Measurements from ENCODE around the gene FAM24A. TPM values are rescaled to one million over a fixed set of nuclear protein-coding genes. Genes with fewer than 3 reads are reported as not detected.
A peak's percentile ranks its signal among the peaks of the same experiment; 100 is the strongest.
"Not testable (repeated sequence)": the region's sequence is repeated elsewhere in the genome, so short reads cannot be mapped to it uniquely, and the experiment has no call there.

FAM24A gene, protein sequence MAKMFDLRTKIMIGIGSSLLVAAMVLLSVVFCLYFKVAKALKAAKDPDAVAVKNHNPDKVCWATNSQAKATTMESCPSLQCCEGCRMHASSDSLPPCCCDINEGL
- not detected for total RNA-seq

- DNase-seq = no peak
- H3K4me1 Mint-ChIP-seq = no peaks in the 10 kb centered on the region
- CTCF ChIA-PET = interaction anchor here (1.1 kb wide), 1 partner anchor 567 kb away, joined by 3 read pairs; no protein-coding TSS in a partner anchor
- no peak within 1 kb of the TSS for H3K27ac Mint-ChIP-seq
- H3K36me3 Mint-ChIP-seq (ENCODE audit: low read depth) = no peaks in the 10 kb centered on the region
- POLR2A ChIA-PET = no interaction called here
- no peak for ATAC-seq
- no peaks in the 10 kb centered on the region for H3K9me3 Mint-ChIP-seq (ENCODE audit: low read depth)
- intact Hi-C loops (cut with DNase I, micrococcal nuclease) = no loop called here
- H3K27me3 Mint-ChIP-seq = peaks cover 4% of the 10 kb centered on the region
- no peak within 1 kb of the TSS for H3K4me3 Mint-ChIP-seq
These were observed at the start of gene FAM24A for GRCh38 chr10:122910310-122910709. TSS of gene FAM24A (plus strand) at chr10:122910610. CDS start at chr10:122911635, 1,025 bp downstream.

GRCh38 chr10:122861711-122862161, 48.7 kb upstream of the FAM24A start:
- Mint-ChIP-seq H3K27me3 (no peaks in the 10 kb centered on the region), H3K9me3 (ENCODE audit: low read depth) (no peaks in the 10 kb centered on the region), H3K27ac (no peak overlapping the region), H3K4me1 (peaks cover 7% of the 10 kb centered on the region), H3K4me3 (no peak overlapping the region), H3K36me3 (ENCODE audit: low read depth) (peaks cover 21% of the 10 kb centered on the region)
- ATAC-seq (no peak), DNase-seq (no peak)
- ChIA-PET POLR2A (no interaction called here), CTCF (no interaction called here)
- intact Hi-C loops (cut with DNase I, micrococcal nuclease) = no loop called here

DNA sequence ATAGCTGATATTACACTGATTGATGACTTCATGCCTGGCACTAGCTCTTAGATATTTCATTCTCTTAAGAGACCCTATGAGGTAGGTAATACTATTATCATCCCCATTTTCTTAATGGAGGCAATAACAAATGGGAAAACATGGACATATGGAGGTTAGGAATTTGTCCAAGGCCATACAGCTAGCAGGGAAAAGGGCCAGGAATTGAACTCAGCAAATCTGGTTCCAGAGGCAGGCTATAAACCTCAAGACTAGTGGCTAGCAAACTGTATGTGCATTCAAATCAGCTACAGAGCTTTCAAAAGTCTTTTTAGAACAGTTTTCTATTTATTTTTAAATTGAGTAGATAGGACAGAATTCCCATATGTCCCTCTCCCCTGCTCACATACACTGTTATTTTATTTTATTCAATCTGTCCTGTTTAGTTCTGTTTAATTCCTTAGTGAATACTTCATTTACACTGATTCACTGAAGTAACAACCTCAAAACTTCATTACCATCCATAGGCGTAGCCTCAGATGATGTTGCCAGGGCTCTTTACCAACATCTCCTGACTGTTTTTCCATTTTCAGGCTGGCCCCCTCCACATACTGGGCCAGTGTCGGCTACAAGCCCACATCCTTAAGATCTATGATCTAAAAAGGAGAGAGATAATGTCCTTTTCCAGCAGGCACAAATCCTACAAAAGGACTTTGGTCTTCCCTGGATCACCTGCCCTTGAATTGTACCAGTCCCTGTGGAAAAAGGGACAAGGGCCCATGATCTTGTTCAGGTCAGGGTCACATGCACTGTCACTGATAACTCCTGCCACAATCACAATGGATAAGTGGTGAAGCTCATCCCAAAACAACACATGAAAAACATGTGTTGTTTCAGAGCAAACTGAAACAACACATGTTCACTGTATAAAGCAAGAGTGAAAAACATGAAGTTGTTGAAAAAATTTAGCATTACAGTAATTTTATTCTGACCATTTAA, 46.9 kb upstream of the FAM24A start:
- DNase-seq = no peak

GRCh38 chr10:122864194-122864592, 46.2 kb upstream of the FAM24A start:
- Mint-ChIP-seq H3K27ac (no peak overlapping the region), H3K4me1 (peaks cover 22% of the 10 kb centered on the region), H3K36me3 (ENCODE audit: low read depth) (peaks cover 22% of the 10 kb centered on the region), H3K9me3 (ENCODE audit: low read depth) (peaks cover 6% of the 10 kb centered on the region), H3K27me3 (no peaks in the 10 kb centered on the region), H3K4me3 (no peak overlapping the region)
- DNase-seq (no peak), ATAC-seq (no peak)
- intact Hi-C loops (cut with DNase I, micrococcal nuclease) = no loop called here
- ChIA-PET POLR2A (no interaction called here), CTCF (no interaction called here)

More for the DNA sequence above, 46.9 kb upstream of the FAM24A start:
- Mint-ChIP-seq H3K27me3 (no peaks in the 10 kb centered on the region), H3K27ac (no peak overlapping the region), H3K4me3 (no peak overlapping the region), H3K4me1 (peaks cover 22% of the 10 kb centered on the region), H3K36me3 (ENCODE audit: low read depth) (peaks cover 29% of the 10 kb centered on the region), H3K9me3 (ENCODE audit: low read depth) (peaks cover 4% of the 10 kb centered on the region)
- ChIA-PET CTCF (interaction anchor here (0.6 to 1.3 kb wide), 2 partner anchors 10 to 13 kb away, joined by 3 read pairs; no protein-coding TSS in a partner anchor), POLR2A (no interaction called here)
- intact Hi-C loops (cut with DNase I, micrococcal nuclease) = no loop called here
- no peak for ATAC-seq

GRCh38 chr10:122864901-122865300, 45.5 kb upstream of the FAM24A start:
- ATAC-seq = no peak
- Mint-ChIP-seq H3K27ac (no peak overlapping the region), H3K27me3 (no peaks in the 10 kb centered on the region), H3K4me1 (peaks cover 28% of the 10 kb centered on the region), H3K4me3 (no peak overlapping the region), H3K36me3 (ENCODE audit: low read depth) (peaks cover 17% of the 10 kb centered on the region), H3K9me3 (ENCODE audit: low read depth) (peaks cover 8% of the 10 kb centered on the region)
- intact Hi-C loops (cut with DNase I, micrococcal nuclease) = no loop called here
- ChIA-PET CTCF (interaction anchor here (0.9 kb wide), 1 partner anchor 17 kb away, joined by 3 read pairs; no protein-coding TSS in a partner anchor), POLR2A (no interaction called here)
- no peak for DNase-seq

- H3K27me3 Mint-ChIP-seq; POLR2A ChIA-PET; DNase-seq; H3K9me3 Mint-ChIP-seq (ENCODE audit: low read depth); H3K4me3 Mint-ChIP-seq; intact Hi-C loops (cut with DNase I, micrococcal nuclease): not testable (repeated sequence)
- Mint-ChIP-seq H3K27ac (peak overlapping the region; percentile 66), H3K36me3 (ENCODE audit: low read depth) (peaks cover 28% of the 10 kb centered on the region), H3K4me1 (peaks cover 29% of the 10 kb centered on the region)
- CTCF ChIA-PET = interaction anchor here (0.7 kb wide), 1 partner anchor 40 kb away, joined by 3 read pairs; no protein-coding TSS in a partner anchor
- peak; percentile 65 for ATAC-seq
These were observed 43.5 kb upstream of the FAM24A start for GRCh38 chr10:122866757-122867482.

DNA sequence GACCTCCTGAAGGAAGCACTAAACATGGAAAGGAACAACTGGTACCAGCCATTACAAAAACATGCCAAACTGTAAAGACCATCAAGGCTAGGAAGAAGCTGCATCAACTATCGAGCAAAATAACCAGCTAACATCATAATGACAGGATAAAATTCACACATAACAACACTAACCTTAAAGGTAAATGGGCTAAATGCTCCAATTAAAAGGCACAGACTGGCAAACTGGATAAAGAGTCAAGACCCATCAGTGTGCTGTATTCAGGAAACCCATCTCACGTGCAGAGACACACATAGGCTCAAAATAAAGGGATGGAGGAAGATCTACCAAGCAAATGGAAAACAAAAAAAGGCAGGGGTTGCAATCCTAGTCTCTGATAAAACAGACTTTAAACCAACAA, 41.6 kb upstream of the FAM24A start:
- intact Hi-C loops (cut with DNase I, micrococcal nuclease) = not testable (repeated sequence)
- peaks cover 11% of the 10 kb centered on the region for H3K9me3 Mint-ChIP-seq (ENCODE audit: low read depth)

DNA sequence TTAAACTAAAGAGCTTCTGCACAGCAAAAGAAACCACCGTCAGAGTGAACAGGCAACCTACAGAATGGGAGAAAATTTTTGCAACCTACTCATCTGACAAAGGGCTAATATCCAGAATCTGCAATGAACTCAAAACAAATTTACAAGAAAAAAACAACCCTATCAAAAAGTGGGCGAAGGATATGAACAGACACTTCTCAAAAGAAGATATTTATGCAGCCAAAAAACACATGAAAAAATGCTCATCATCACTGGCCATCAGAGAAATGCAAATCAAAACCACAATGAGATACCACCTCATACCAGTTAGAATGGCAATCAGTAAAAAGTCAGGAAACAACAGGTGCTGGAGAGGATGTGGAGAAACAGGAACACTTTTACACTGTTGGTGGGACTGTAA, 38.5 kb upstream of the FAM24A start:
- intact Hi-C loops (cut with DNase I, micrococcal nuclease); DNase-seq; CTCF ChIA-PET; H3K27ac Mint-ChIP-seq; POLR2A ChIA-PET; ATAC-seq; H3K27me3 Mint-ChIP-seq; H3K4me3 Mint-ChIP-seq: not testable (repeated sequence)
- Mint-ChIP-seq H3K36me3 (ENCODE audit: low read depth) (peaks cover 44% of the 10 kb centered on the region), H3K9me3 (ENCODE audit: low read depth) (peaks cover 15% of the 10 kb centered on the region), H3K4me1 (peaks cover 34% of the 10 kb centered on the region)

More for the DNA sequence above, 41.6 kb upstream of the FAM24A start:
- CTCF ChIA-PET, POLR2A ChIA-PET, H3K27ac Mint-ChIP-seq, ATAC-seq, H3K27me3 Mint-ChIP-seq, H3K4me3 Mint-ChIP-seq, DNase-seq: not testable (repeated sequence)
- H3K36me3 Mint-ChIP-seq (ENCODE audit: low read depth) = peaks cover 35% of the 10 kb centered on the region
- H3K4me1 Mint-ChIP-seq = peaks cover 29% of the 10 kb centered on the region

DNA sequence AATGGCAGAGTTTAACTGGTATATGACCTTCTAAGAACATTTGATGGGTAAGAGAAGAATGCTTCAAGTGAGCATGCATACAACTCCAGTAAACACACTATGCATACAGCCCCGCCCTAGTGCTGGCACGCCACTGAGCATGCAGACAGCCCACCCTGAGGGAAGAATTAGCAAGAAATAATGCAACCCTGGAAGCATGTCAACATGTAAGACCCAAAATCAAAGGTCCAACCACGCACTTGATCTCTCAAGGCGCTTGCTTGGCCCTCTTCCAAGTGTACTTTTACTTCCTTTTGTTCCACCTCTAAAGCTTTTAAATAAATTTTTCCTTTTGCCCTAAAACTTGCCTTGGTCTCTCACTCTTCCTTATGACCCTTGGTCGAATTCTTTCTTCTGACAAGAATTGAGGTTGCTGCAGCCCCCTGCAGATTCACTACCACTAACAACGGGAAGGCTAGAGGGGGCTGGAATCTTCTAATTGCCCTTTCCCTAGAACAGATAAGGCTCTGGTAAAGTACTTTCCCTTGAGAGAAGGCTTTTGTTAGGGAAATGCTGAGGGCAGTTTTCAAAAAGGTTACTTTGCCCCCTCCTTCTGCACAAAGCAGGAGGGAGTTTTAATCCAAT, 34.5 kb upstream of the FAM24A start:
- DNase-seq (no peak), ATAC-seq (no peak)
- POLR2A ChIA-PET = no interaction called here
- intact Hi-C loops (cut with DNase I, micrococcal nuclease) = loop anchor here in 1 of 2 experiments (5.0 kb wide), 1 partner anchor 131 kb away; the partner anchor contains the start of genes ACADSB and IKZF5
- CTCF ChIA-PET = no interaction called here
- peaks cover 48% of the 10 kb centered on the region for H3K36me3 Mint-ChIP-seq (ENCODE audit: low read depth)
- peaks cover 7% of the 10 kb centered on the region for H3K9me3 Mint-ChIP-seq (ENCODE audit: low read depth)
- no peak overlapping the region for H3K27ac Mint-ChIP-seq
- no peaks in the 10 kb centered on the region for H3K27me3 Mint-ChIP-seq
- peaks cover 42% of the 10 kb centered on the region for H3K4me1 Mint-ChIP-seq
- no peak overlapping the region for H3K4me3 Mint-ChIP-seq

GRCh38 chr10:122876467-122876855, 33.9 kb upstream of the FAM24A start:
- Mint-ChIP-seq H3K4me3 (no peak overlapping the region), H3K36me3 (ENCODE audit: low read depth) (peaks cover 48% of the 10 kb centered on the region)

DNA sequence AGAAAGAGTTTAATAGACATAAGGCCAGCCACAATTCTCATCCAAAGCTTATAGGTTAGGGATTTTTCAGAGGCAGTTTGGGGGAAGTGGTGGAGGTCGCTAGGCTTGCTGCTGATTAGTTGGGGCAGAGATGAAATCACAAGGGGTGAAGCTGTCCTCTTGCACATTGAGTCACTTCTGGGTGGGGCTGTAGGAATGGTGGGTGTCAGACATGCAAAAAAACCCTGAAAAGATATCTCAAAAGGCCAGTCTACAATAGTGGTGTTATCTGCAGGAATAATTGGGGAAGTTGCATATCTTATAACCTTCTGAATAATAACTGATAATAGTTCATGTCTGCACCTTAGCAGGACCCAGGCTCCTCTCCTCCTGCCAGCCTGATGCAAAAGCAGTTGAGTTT, 33.1 kb upstream of the FAM24A start:
- CTCF ChIA-PET = no interaction called here
- DNase-seq (peak; percentile 12), ATAC-seq (no peak)
- Mint-ChIP-seq H3K4me1 (peaks cover 46% of the 10 kb centered on the region), H3K27me3 (no peaks in the 10 kb centered on the region), H3K9me3 (ENCODE audit: low read depth) (peaks cover 4% of the 10 kb centered on the region), H3K4me3 (peak overlapping the region; percentile 92), H3K36me3 (ENCODE audit: low read depth) (peaks cover 42% of the 10 kb centered on the region), H3K27ac (no peak overlapping the region)
- POLR2A ChIA-PET = interaction anchor here (0.6 kb wide), 1 partner anchor 495 kb away, joined by 3 read pairs; no protein-coding TSS in a partner anchor
- intact Hi-C loops (cut with DNase I, micrococcal nuclease) = loop anchor here in 1 of 2 experiments (5.0 kb wide), 1 partner anchor 130 kb away; the partner anchor contains the start of genes ACADSB and IKZF5

More at GRCh38 chr10:122876467-122876855, 33.9 kb upstream of the FAM24A start:
- no peak overlapping the region for H3K27ac Mint-ChIP-seq
- peaks cover 7% of the 10 kb centered on the region for H3K9me3 Mint-ChIP-seq (ENCODE audit: low read depth)
- no peak for DNase-seq
- H3K27me3 Mint-ChIP-seq = no peaks in the 10 kb centered on the region
- no peak for ATAC-seq
- intact Hi-C loops (cut with DNase I, micrococcal nuclease) = loop anchor here in 1 of 2 experiments (5.0 kb wide), 1 partner anchor 131 kb away; the partner anchor contains the start of genes ACADSB and IKZF5
- H3K4me1 Mint-ChIP-seq = peaks cover 45% of the 10 kb centered on the region
- CTCF ChIA-PET = no interaction called here
- POLR2A ChIA-PET = no interaction called here
